Activated CD8-positive, alpha-beta memory T cell treated with anti-CD3 and anti-CD28 coated beads, Interleukin-2, amount 50 U/mL, for 1 hour (primary cell): ENCODE results near the gene CEP57L1.

Experiments
- DNase-seq: peaks from one replicate; pipeline ENCODE4 v3.0.0-alpha.2; 2020; ENCODE audit errors: extremely low read depth

CEP57L1 gene

DNA sequence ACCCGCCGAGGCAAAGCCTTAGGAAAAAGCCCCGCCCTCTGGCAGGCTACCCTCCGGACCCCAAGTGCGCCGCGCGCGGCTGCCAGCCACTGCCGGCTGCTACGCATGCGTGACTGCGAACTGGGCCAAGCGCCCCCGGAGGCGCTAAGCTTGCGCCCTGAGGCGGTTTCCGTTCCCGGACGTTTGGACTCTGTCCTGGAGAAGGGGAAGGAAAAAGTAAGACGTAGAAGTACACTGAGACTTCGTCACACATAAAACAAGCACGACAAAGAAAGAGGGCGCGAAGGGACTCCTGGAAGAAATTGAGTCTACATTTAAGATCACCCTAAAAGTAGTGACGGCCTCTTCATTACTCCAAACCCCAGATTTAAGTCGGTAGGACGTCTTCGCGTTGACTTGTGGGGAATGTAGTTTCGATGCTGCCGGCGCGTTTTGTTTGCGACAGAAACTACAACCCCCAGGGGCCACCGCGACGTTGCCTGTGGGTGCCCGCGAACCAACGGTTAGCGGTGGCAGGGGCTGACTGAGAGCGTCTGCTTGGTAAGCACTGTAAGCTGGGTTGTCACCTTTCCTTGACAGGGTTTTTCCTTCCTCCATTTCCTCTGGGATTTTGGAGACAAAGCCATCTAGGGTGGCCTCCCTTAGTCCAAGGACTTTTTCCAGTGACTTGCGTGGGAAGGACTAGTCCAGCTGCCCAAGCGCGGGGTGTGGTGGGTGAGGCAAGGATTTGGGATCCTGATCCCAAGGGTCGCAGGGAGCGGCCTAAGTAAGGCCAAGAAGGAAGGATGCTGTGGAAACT is at the start of gene CEP57L1:
Gene CEP57L1 (plus strand): TSS at position 472 of the 799 bp plus-strand sequence. CDS start 49,715 bp downstream, outside the sequence.
- DNase-seq, result peak; percentile 83

DNA sequence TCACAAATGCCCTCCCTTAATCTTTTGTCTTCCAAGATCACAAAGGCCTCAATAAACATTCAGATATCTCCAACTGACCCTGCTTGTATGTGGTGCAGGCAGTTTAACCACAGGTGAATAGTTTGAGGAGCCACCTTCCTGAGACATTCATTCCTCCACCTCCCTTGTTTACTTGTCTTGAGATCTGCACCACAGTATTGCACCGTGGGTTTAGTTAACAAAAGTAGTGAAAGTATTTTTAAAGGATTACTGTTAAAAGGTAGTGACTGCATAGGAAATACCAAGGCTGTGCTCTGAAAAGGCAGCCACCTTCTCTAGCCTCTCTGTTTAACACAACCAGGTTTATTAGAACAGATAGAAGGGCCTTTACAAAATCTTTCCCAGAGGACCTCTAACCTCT is 47.1 kb upstream of the CEP57L1 start:
- DNase-seq, result no peak

- no peak for DNase-seq
These were observed 46.5 kb upstream of the CEP57L1 start for GRCh38 chr6:109048670-109049415.

GRCh38 chr6:109050012-109050411 is 45.3 kb upstream of the CEP57L1 start:
- no peak for DNase-seq

GRCh38 chr6:109050447-109051102 is 44.7 kb upstream of the CEP57L1 start:
- no peak for DNase-seq

GRCh38 chr6:109051301-109052017 is 43.8 kb upstream of the CEP57L1 start:
- no peak for DNase-seq

DNA sequence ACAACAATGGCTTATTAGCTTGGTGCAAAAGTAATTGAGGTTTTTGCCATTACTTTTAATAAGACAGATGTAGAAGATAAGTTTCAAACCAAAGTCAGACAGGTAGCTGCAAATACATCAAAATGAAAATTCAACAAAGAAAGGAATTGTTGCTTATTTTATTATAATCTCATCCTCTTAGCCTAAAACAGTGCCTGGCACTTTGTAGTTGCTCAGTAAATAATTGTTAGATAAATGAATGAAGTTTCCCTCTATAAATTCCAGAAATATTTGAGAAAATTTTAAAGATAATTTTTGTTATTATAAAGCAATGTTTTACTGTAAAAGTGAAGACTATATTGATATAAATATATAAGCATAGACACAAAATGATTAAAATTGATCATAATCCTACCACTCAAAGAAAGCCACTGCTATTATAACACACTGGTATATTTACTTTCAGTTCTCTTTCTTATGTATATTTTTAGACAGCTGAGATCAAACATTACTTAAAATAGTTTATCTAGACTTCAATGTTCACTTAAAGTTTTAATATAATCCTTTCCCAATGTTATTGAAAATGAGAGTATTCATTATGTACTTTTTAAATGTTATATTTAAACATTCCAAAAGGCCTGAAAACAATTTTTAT is 43.2 kb upstream of the CEP57L1 start:
- no peak for DNase-seq

GRCh38 chr6:109052852-109053251 is 42.5 kb upstream of the CEP57L1 start:
- DNase-seq, result no peak

- DNase-seq, result no peak
These were observed 42.0 kb upstream of the CEP57L1 start for GRCh38 chr6:109053336-109053735.

- DNase-seq, result no peak
These were observed 39.5 kb upstream of the CEP57L1 start for GRCh38 chr6:109055771-109056235.

DNA sequence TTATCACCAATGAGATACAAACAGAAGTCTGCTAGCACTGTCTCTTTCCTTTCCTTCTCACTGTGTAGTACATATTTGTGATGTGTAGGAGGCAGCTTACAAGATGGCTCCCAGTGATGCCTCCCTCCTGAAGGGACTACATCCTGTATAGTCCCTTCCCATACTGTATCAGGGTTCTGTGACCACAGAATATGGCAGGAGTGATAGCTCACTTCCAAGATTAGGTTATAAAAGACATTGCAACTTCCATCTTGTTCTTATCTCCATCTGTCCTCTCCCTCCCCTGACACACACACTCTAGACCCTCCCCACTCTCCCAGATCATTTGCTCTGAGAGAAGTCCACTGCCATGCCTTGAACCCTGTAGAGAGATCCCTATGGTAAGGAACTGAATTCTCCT is 38.6 kb upstream of the CEP57L1 start:
- no peak for DNase-seq

GRCh38 chr6:109058620-109059019 is 36.7 kb upstream of the CEP57L1 start:
- no peak for DNase-seq

GRCh38 chr6:109059153-109059552 is 36.2 kb upstream of the CEP57L1 start:
- DNase-seq, result no peak

GRCh38 chr6:109059571-109060021 is 35.7 kb upstream of the CEP57L1 start:
- DNase-seq, result no peak

GRCh38 chr6:109060571-109060970 is 34.7 kb upstream of the CEP57L1 start:
- no peak for DNase-seq

DNA sequence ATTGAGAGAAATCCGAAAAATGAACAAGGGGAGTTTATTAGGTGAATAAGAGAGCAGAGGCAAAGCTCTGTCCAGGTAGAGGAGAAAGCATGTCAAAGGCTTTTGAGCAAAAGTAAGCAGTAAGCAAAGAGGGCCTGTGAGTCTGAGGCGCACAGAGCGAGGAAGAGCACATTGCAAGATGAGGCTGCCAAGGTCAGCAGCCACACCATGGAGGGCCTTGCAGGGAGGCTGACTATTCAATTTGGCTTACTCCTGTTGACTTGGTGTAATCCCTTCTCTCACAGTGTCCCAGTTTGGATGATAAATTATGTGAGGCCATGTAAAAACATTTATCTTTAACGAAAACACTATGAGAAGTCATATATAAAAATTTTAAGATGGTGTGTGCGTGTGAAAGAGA is 33.1 kb upstream of the CEP57L1 start:
- no peak for DNase-seq

DNA sequence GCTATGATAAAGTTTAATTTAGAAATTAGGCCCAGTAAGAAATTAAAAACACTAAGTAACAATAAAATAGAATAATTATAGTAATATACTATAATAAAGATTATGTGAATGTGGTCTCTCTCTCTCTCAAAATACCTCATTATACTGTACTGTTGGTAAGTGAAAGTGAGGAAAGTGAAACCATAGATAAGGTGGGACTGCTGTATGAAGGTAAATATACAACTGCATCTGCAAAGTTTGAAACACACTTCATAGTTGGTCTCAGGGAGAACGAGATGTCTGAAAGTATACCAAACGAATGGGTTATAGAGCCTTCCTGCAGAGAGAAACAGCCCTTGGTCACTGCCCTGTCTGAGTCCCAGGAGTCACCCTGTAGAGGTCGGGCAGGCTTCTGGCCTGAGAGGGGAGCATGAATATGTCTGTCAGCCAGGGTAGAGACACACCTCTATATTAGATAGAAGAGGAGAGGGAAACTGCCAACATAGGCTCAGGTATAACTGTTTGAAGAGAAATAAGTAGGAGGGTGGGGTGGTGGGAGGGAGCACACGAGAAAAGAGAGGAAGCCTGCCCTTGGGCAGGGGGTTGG is 32.4 kb upstream of the CEP57L1 start:
- DNase-seq, result no peak

- DNase-seq, result no peak
These were observed 25.6 kb upstream of the CEP57L1 start for GRCh38 chr6:109069746-109070145.

GRCh38 chr6:109071125-109071917 is 24.0 kb upstream of the CEP57L1 start:
- DNase-seq, result no peak
